Sigmoid colon (tissue), 7 donors: ENCODE results near the gene MBIP. TPM values are rescaled to one million over a fixed set of nuclear protein-coding genes. Genes with fewer than 3 reads are reported as not detected.

Source experiments
- DNase-seq: peaks from one replicate; pipeline ENCODE4 v3.0.0-alpha.2; 2019
- H3K27ac ChIP-seq, 4 donors: fragments of 200-600 bp; sonication (generic); one replicate each; pipeline ENCODE4 v1.5.1; 2016 to 2019; ENCODE audit warnings: mild to moderate bottlenecking in 1 of 4
- H3K27me3 ChIP-seq, 3 donors: fragments of 200-600 bp; sonication (generic); one replicate each; pipeline ENCODE4 v1.5.1; 2019; ENCODE audit warnings: mild to moderate bottlenecking in 1 of 3
- H3K36me3 ChIP-seq, 4 donors: fragments of 200-600 bp; sonication (generic); one replicate each; pipeline ENCODE4 v1.5.1; 2016 to 2019
- H3K4me1 ChIP-seq, 4 donors: fragments of 200-600 bp; sonication (generic); one replicate each; pipeline ENCODE4 v1.5.1; 2017 to 2019
- H3K4me3 ChIP-seq, 4 donors: fragments of 200-600 bp; sonication (generic); one replicate each; pipeline ENCODE4 v1.5.1; 2017 to 2019; ENCODE audit warnings: mild to moderate bottlenecking in 2 of 4, moderate library complexity in 1 of 4
- H3K9me3 ChIP-seq, 4 donors: fragments of 200-600 bp in 3 of 4; sonication (generic) in 3 of 4; one replicate each; pipeline versions ENCODE4 v1.5.1 to v1.6.1; 2013 to 2019
- CTCF ChIP-seq, 4 experiments: fragments of 450-650 bp in 3 of 4; fragments of 200-600 bp in 1 of 4; IDR thresholded peaks; one replicate each; pipeline ENCODE4 v1.5.1; 2016 to 2019; ENCODE audit warnings: antibody characterized with exemption in 4 of 4, mild to moderate bottlenecking in 3 of 4, moderate library complexity in 2 of 4
- EP300 ChIP-seq, 4 donors: sonication (generic); formaldehyde crosslinking; IDR thresholded peaks; one replicate each; pipeline ENCODE4 v1.6.1; 2017; ENCODE audit warnings: antibody characterized with exemption in 4 of 4
- POLR2A ChIP-seq, 2 donors: fragments of 450-650 bp; IDR thresholded peaks; one replicate each; pipeline ENCODE4 v1.6.1; 2016; ENCODE audit warnings: antibody characterized with exemption in 2 of 2, mild to moderate bottlenecking in 2 of 2, moderate library complexity in 2 of 2
- POLR2AphosphoS5 ChIP-seq, 4 donors: sonication (generic); formaldehyde crosslinking; IDR thresholded peaks; one replicate each; pipeline ENCODE4 v1.6.1; 2017; ENCODE audit warnings: antibody characterized with exemption in 4 of 4
- WGBS, 2 donors: extraction: QIAGEN DNeasy Blood & Tissue Kit; methylation state at CpG; one replicate each; pipeline ENCODE4 v1.1.7; 2013; 5-methylcytosine and 5-hydroxymethylcytosine counted together
- intact Hi-C: fragments of 100-400 bp; cut with DNase I; formaldehyde crosslinking; loops from one replicate; pipeline ENCODE4 v1.15.1; 2023
- polyA plus RNA-seq, 3 donors: library from polyadenylated mRNA; stranded (reverse); fragments of 200-250 nt; gene quantifications; one replicate each; pipeline ENCODE4 v1.2.3, GENCODE V29; 2013
- total RNA-seq, 4 donors: library from RNA; depleted of rRNA; stranded (reverse); fragments of >200 nt; gene quantifications; one replicate each; pipeline ENCODE4 v1.1.0, GENCODE V29; 2016
- donor health status: healthy with polysubstance abuse.
- donor health status: Bipolar disorder and iron deficiency.
- donor health status: healthy.

Gene MBIP
- 10 to 100 TPM; 15.6 to 26.4 (median 21.0) TPM for total RNA-seq
- 10 to 100 TPM; 12.4 to 22.2 (median 22.2) TPM for polyA plus RNA-seq

DNA sequence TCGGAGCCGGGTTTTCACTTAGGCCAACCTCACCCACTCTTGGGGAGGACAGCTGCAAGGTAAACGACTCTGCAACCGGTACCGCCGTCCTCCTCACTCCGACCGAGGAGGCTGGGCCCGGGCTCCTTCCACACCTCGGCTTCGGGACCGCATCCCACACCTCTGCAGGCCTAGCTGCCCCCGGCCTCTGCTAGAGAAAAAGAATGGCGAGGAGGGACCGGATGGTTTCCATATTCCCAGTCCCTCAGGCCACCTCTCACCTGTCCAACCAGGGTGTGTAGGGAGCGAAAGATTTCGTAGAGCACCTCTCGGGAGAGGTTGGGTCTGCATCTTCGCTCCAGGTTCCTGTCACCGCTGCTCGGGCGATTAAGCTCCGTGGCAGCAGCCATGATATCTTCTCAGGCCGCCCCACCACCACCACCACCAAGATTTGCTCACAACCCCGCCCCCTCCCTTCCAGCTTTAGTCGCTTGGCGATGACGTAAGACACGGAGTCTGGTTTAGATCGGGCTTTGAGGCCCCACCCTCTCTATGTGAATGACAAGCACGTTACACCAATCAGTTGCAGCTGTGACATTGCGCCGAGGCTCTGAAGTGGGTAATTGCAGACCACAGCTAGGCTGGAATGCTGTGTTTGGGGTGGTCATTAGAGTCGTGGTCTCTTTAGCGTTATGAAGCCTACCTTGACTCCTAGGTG, at the start of gene MBIP:
Gene MBIP, minus strand, starts transcription at position 438 of the 697 bp plus-strand sequence. Its CDS starts 49 bp downstream, at position 389.
- no peaks in the 10 kb centered on the region for H3K9me3 ChIP-seq
- intact Hi-C loops, result no loop called here
- TF ChIP-seq POLR2A (IDR thresholded peaks at IDR 0.05) (peak; percentile 52 to 58), EP300 (IDR thresholded peaks at IDR 0.05) (no peak), POLR2AphosphoS5 (IDR thresholded peaks at IDR 0.05) (peak in 3 of 4 donors; percentile 70 to 76 (median 75)), CTCF (IDR thresholded peaks at IDR 0.05) (no peak)
- no peaks in the 10 kb centered on the region for H3K27me3 ChIP-seq
- WGBS, 2 donors, result 0% methylated on average over 35 of the region's 35 CpGs
- DNase-seq, result peak; percentile 95
- H3K27ac ChIP-seq, result peak within 1 kb of the TSS; percentile 79 to 87 (median 84)
- H3K36me3 ChIP-seq, result no peaks in the 10 kb centered on the region
- H3K4me3 ChIP-seq, result peak within 1 kb of the TSS; percentile 62 to 91 (median 79)
- peaks cover 0 to 26% (median 15%) of the 10 kb centered on the region in 4 donors for H3K4me1 ChIP-seq

GRCh38 chr14:36367985-36368774, 47.7 kb upstream of the MBIP start:
- H3K9me3 ChIP-seq, result no peaks in the 10 kb centered on the region
- H3K4me3 ChIP-seq, result no peak overlapping the region
- H3K27me3 ChIP-seq, result no peaks in the 10 kb centered on the region
- TF ChIP-seq CTCF (IDR thresholded peaks at IDR 0.05) (no peak), EP300 (IDR thresholded peaks at IDR 0.05) (no peak), POLR2AphosphoS5 (IDR thresholded peaks at IDR 0.05) (no peak), POLR2A (IDR thresholded peaks at IDR 0.05) (no peak)
- intact Hi-C loops, result no loop called here
- H3K4me1 ChIP-seq, result no peaks in the 10 kb centered on the region
- H3K36me3 ChIP-seq, result no peaks in the 10 kb centered on the region
- H3K27ac ChIP-seq, result no peak overlapping the region
- WGBS, 2 donors, result 59 to 76% methylated on average over 6 of the region's 6 CpGs
- DNase-seq, result no peak

- Histone ChIP-seq H3K4me1 (no peaks in the 10 kb centered on the region), H3K9me3 (no peaks in the 10 kb centered on the region), H3K27me3 (no peaks in the 10 kb centered on the region), H3K36me3 (no peaks in the 10 kb centered on the region), H3K4me3 (no peak overlapping the region), H3K27ac (no peak overlapping the region)
- no peak for DNase-seq
- TF ChIP-seq EP300 (IDR thresholded peaks at IDR 0.05) (no peak), POLR2A (IDR thresholded peaks at IDR 0.05) (no peak), POLR2AphosphoS5 (IDR thresholded peaks at IDR 0.05) (no peak), CTCF (IDR thresholded peaks at IDR 0.05) (no peak)
- intact Hi-C loops, result no loop called here
- 11 to 31% methylated on average over 2 of the region's 2 CpGs for WGBS, 2 donors
Measured at GRCh38 chr14:36365766-36366165, 45.3 kb upstream of the MBIP start.

GRCh38 chr14:36363704-36364103, 43.3 kb upstream of the MBIP start:
- no peaks in the 10 kb centered on the region for H3K9me3 ChIP-seq
- H3K36me3 ChIP-seq, result no peaks in the 10 kb centered on the region
- intact Hi-C loops, result no loop called here
- H3K4me1 ChIP-seq, result no peaks in the 10 kb centered on the region
- no peak overlapping the region for H3K27ac ChIP-seq
- 96% methylated on average over 2 of the region's 2 CpGs for WGBS, 2 donors
- no peaks in the 10 kb centered on the region for H3K27me3 ChIP-seq
- no peak overlapping the region for H3K4me3 ChIP-seq
- DNase-seq, result no peak
- TF ChIP-seq POLR2A (IDR thresholded peaks at IDR 0.05) (no peak), POLR2AphosphoS5 (IDR thresholded peaks at IDR 0.05) (no peak), EP300 (IDR thresholded peaks at IDR 0.05) (no peak), CTCF (IDR thresholded peaks at IDR 0.05) (no peak)
